SU-DHL-6 (cell line): ENCODE measurements around the gene TRIM58.

Experiments
- H2AFZ ChIP-seq: fragments of 200-600 bp; sonication (generic); 2 replicates; pipeline ENCODE4 v1.6.1; 2014; ENCODE audit warnings: low read depth, mild to moderate bottlenecking, moderate library complexity, mixed read lengths, antibody characterized with exemption, low read length; ENCODE audit not compliant: severe bottlenecking
- H3F3A ChIP-seq: fragments of 200-600 bp; shearing (Covaris generic); 2 replicates; pipeline ENCODE4 v1.6.0; 2016; ENCODE audit warnings: antibody characterized with exemption, mild to moderate bottlenecking; ENCODE audit not compliant: insufficient read depth
- H3K27ac ChIP-seq: fragments of 200-600 bp; sonication (generic); 2 replicates; pipeline ENCODE4 v1.5.1; 2016; ENCODE audit warnings: low read depth, mild to moderate bottlenecking, low read length, moderate library complexity, mixed read lengths
- H3K27me3 ChIP-seq: fragments of 200-600 bp; sonication (generic), shearing (Covaris generic); 2 replicates; pipeline ENCODE4 v1.6.0; 2014; ENCODE audit warnings: mild to moderate bottlenecking, low read length
- H3K36me3 ChIP-seq: fragments of 200-600 bp; sonication (generic); 2 replicates; pipeline ENCODE4 v1.6.1; 2014; ENCODE audit warnings: mild to moderate bottlenecking, low read length, mixed read lengths
- H3K4me2 ChIP-seq: fragments of 300-600, 200-600 bp; shearing (Covaris generic), sonication (generic); 2 replicates; pipeline ENCODE4 v1.6.0; 2014; ENCODE audit warnings: low read length, low read depth, mild to moderate bottlenecking; ENCODE audit not compliant: poor library complexity, severe bottlenecking
- H3K4me3 ChIP-seq: fragments of 200-600 bp; sonication (generic); 2 replicates; pipeline ENCODE4 v1.5.1; 2014; ENCODE audit warnings: antibody characterized with exemption, low read length, mild to moderate bottlenecking, mixed read lengths; ENCODE audit not compliant: insufficient read depth, poor library complexity, severe bottlenecking
- H3K79me2 ChIP-seq: fragments of 200-600 bp; sonication (generic); 2 replicates; pipeline ENCODE4 v1.6.1; 2014; ENCODE audit warnings: mild to moderate bottlenecking, low read length, moderate library complexity; ENCODE audit not compliant: insufficient read depth
- H3K9ac ChIP-seq: fragments of 200-600 bp; sonication (generic); 2 replicates; pipeline ENCODE4 v1.7.0; 2014; ENCODE audit warnings: mild to moderate bottlenecking, low read length
- H3K9me2 ChIP-seq: fragments of 200-600 bp; sonication (generic); replicated peaks from 2 replicates; pipeline ENCODE4 v1.6.1; 2014; ENCODE audit warnings: low read length; ENCODE audit not compliant: insufficient read depth
- H3K9me3 ChIP-seq: fragments of 200-600 bp; sonication (generic); 2 replicates; pipeline ENCODE4 v1.6.1; 2014; ENCODE audit warnings: low read length, mixed read lengths; ENCODE audit not compliant: insufficient read depth
- H4K20me1 ChIP-seq: fragments of 200-600 bp; sonication (generic); 2 replicates; pipeline ENCODE4 v1.6.1; 2014; ENCODE audit warnings: low read depth, mild to moderate bottlenecking, antibody characterized with exemption, low read length, moderate library complexity, mixed read lengths
- CTCF ChIP-seq: fragments of 200-600 bp; sonication (generic); IDR thresholded peaks from one replicate; pipeline ENCODE4 v1.5.1; 2017; ENCODE audit warnings: antibody characterized with exemption, mild to moderate bottlenecking, low read length, moderate library complexity; ENCODE audit not compliant: insufficient read depth, poor library complexity, severe bottlenecking
- EZH2phosphoT487 ChIP-seq: fragments of 200-600 bp; sonication (generic), shearing (Covaris generic); conservative IDR thresholded peaks from 2 replicates; pipeline ENCODE4 v1.6.1; 2018; ENCODE audit warnings: mild to moderate bottlenecking, antibody characterized with exemption, low read length, moderate library complexity, mixed read lengths

TRIM58 gene

GRCh38 chr1:247848346-247848745 lies 8.6 kb upstream of the TRIM58 start:
- Histone ChIP-seq H3K9me2 (no peaks in the 10 kb centered on the region), H3K27ac (no peak overlapping the region), H3K36me3 (no peaks in the 10 kb centered on the region), H3F3A (no peaks in the 10 kb centered on the region), H3K9me3 (no peaks in the 10 kb centered on the region), H3K4me3 (no peak overlapping the region), H3K27me3 (no peaks in the 10 kb centered on the region), H2AFZ (no peak overlapping the region), H3K4me2 (no peak overlapping the region), H3K9ac (no peak overlapping the region), H4K20me1 (no peaks in the 10 kb centered on the region), H3K79me2 (no peaks in the 10 kb centered on the region)
- no peak for TF ChIP-seq EZH2phosphoT487
- TF ChIP-seq CTCF, result no peak

- Histone ChIP-seq H3K27ac (no peak overlapping the region), H3K4me2 (no peak overlapping the region), H3K79me2 (no peaks in the 10 kb centered on the region), H3K9me3 (no peaks in the 10 kb centered on the region), H4K20me1 (no peaks in the 10 kb centered on the region), H2AFZ (no peak overlapping the region), H3K4me3 (no peak overlapping the region), H3K27me3 (no peaks in the 10 kb centered on the region), H3K36me3 (no peaks in the 10 kb centered on the region), H3F3A (no peaks in the 10 kb centered on the region), H3K9ac (no peak overlapping the region), H3K9me2 (no peaks in the 10 kb centered on the region)
- TF ChIP-seq CTCF (no peak), EZH2phosphoT487 (no peak)
Measured at GRCh38 chr1:247849616-247850015, 7.4 kb upstream of the TRIM58 start.

GRCh38 chr1:247854899-247855545 lies 2.0 kb upstream of the TRIM58 start:
- Histone ChIP-seq H3K4me3 (no peak overlapping the region), H3K9ac (no peak overlapping the region), H3K9me3 (no peaks in the 10 kb centered on the region), H3K79me2 (no peaks in the 10 kb centered on the region), H2AFZ (no peak overlapping the region), H4K20me1 (no peaks in the 10 kb centered on the region), H3K27ac (no peak overlapping the region), H3F3A (no peaks in the 10 kb centered on the region), H3K4me2 (no peak overlapping the region), H3K9me2 (no peaks in the 10 kb centered on the region), H3K27me3 (no peaks in the 10 kb centered on the region), H3K36me3 (no peaks in the 10 kb centered on the region)
- TF ChIP-seq EZH2phosphoT487 (no peak), CTCF (no peak)
